ENCODE data around the gene ACOT7.

Gene ACOT7

DNA sequence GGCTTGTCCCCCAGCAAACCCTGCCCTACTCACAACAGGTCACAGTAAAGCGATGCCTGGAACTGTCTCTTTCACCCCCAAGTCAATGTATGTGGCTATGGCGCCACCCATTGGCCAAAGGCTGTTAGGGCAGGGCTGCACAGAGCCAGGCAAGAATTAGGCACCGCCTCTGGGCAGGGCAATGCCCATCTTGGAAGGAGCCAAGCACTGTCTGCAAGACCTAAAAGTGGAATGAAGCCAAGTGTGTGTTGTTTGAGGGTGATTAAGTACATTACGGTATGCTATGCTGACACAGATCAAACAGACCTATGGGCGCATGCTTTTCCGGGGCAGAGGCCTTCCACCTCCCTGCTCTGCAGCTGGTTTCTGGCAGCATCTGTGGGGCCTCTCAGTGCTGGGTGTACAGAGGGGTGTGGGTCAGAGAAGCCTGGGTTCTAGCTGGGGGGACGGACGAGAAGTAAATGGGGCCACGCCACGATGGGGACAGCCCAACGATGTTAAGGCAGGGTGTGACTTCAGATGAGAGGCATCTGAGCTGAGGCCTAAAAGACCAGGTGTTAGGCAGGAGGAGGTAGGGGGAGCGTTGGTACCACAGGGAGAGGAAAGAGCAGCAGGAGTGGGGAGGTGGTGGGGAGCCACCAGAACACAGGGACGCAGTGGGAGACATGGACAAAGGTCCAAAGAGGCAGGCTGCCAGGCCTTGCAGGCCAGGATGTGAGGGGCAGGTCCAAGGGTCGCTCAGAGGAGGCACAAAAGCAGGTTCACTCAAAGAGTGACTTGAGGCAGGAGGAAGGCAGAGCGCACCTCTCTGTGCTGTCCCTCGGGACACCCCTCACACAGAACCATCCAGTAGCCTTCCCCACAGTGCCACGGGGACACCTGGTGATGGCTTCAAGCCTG is 49.8 kb downstream of the ACOT7 start:
- DNase-seq (ENCODE audit: low read depth) = no peak

DNA sequence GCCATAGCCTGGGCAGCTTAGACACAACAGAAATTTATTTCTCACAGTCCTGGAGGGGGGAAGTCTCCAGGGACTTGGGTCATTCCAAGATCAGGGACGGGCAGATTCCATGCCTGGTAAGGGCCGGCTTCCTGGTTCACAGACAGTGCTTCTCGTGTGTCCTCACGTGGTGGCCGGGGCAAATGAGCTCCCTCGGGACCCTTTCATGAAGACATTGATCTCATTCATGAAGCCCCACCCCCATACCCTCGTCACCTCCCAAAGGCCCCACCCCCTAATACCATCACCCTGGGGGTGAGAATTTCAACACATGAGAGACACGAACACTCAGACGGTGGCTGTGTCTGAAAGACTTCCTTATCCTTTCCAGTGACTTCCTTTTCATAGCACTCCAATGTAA is 51.5 kb downstream of the ACOT7 start:
- no peak for DNase-seq (ENCODE audit: low read depth)

GRCh38 chr1:6338695-6339094 is 54.9 kb downstream of the ACOT7 start:
- no peak for DNase-seq (ENCODE audit: low read depth)

DNA sequence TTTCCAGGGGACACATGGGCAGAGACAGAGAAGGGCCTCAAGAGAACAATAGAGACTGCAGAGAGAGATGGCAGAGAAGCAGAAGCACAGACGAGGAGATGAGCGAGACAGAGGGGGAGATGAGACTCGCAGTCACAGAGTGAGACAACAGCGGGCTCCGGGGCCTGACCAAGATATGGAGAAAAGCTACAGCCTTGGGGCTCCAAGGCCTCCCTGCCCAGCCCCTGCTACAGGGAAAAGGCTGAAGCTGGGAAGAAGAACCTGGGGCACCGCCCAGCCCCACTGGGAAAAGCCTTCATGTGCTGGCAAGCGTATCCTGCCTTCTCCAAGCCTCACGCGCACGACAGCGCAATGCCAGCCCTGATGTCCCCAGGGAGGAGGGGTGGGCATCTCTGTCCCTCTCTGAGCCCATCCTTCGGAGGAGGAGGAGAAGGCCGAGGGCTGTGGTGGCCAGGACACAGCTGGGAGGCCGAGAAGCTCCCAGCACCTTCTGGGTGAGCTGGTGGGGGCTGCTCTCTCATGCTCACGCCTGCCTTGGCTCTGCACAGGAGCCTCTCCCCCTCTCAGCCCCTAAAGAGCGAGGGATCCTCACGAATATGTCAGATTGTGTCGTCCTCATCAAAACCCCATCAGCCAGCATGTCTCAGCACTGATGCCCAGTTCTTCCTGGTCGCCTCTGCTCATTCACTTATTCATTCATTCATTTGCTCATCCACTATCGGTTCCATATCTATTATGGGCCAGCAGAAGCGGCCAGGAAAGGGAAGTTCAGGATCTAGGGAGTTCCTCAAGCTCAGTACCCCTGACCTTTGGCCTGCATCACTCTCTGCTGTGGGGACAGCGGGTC is 56.6 kb downstream of the ACOT7 start:
- no peak for DNase-seq (ENCODE audit: low read depth)

- no peak for DNase-seq (ENCODE audit: low read depth)
Observed at GRCh38 chr1:6334261-6334993, 59.1 kb downstream of the ACOT7 start.

- no peak for DNase-seq (ENCODE audit: low read depth)
Observed at GRCh38 chr1:6332821-6333220, 60.7 kb downstream of the ACOT7 start.

DNA sequence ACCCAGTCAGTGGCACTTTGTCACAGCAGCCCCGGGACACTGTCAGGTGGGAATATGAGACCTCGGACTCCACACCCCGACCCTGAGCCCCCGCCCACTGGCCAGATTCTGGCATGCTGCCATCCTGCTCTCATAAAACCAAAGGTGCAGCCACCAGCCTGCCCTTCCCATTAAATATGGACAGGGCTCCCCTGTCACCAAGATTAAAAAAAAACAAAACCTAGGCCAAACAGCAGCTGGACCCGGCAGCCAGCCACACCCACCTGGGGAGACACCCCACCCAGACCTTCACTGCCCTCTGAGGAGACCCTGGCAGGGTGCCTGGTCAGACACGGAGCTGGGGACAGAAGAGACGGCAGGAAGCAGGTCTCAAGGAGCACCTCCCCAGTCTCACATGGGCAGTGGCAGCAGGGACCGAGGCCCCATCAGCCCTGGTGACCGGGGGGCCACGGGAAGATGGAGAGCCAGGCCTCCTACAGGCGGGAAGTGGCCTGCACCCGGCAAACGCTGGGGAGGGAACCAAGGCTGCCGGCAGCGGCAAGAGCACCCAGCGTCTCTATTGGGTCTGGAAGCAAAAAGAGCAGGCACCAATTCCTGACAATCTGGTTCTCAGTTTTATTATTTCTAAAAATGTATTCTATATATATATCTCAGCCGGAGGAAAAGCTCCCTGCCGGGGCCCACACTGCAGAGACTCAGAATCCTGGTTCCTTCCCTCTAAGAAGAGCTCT is 61.9 kb downstream of the ACOT7 start:
- DNase-seq (ENCODE audit: low read depth) = no peak

DNA sequence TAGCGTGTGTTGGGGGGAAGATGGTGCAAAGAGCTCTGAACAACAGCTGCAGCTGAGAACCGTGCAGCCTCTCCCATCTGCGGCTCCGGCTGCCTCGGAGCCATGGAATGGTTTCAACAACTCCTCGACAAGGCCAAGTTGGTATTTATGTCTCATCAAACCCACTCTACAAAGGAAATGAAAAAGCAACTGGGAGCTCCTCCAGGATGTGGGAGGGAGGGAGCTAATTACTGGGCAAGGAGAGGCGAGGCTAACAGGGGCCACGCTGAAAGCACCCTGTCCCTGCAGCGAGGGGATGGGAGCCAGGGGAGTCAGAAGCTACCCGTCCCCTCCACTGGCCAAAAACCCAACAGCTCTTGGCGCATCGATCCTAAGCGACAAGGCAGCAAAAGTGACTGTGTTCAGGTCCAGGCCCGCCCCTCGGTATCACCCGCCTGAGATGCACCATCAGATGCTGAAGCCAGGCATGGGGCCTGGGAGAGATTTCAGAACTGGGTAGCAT is 63.1 kb downstream of the ACOT7 start:
- peak; percentile 11 for DNase-seq (ENCODE audit: low read depth)

GRCh38 chr1:6329851-6330250 is 63.7 kb downstream of the ACOT7 start:
- no peak for DNase-seq (ENCODE audit: low read depth)

DNA sequence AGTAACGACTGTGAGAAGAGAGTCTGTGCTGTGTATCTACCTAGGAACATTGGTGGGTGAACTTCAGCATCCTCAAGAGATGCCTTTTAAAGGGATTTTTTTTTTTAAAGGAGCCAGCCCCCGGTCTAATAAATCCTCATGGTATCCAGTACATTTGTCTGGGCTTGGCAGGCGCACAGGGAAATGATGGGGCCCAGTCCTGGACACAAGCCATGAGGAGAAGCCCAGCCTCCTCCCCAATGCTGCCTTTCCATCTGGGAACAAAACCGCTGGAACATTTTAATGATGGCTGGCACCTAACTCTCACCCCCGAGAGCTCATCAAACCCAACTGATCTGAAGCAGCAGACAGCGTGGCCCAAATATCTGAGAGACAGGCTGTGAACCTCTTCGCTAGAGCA is 64.2 kb downstream of the ACOT7 start:
- DNase-seq (ENCODE audit: low read depth) = no peak

GRCh38 chr1:6328696-6329095 is 64.9 kb downstream of the ACOT7 start:
- no peak for DNase-seq (ENCODE audit: low read depth)

- DNase-seq (ENCODE audit: low read depth) = no peak
Observed at GRCh38 chr1:6328091-6328490, 65.5 kb downstream of the ACOT7 start.

GRCh38 chr1:6325482-6325881 is 68.1 kb downstream of the ACOT7 start:
- no peak for DNase-seq (ENCODE audit: low read depth)

- no peak for DNase-seq (ENCODE audit: low read depth)
Observed at GRCh38 chr1:6322161-6322560, 71.4 kb downstream of the ACOT7 start.

- DNase-seq (ENCODE audit: low read depth) = no peak
Observed at GRCh38 chr1:6321205-6321604, 72.4 kb downstream of the ACOT7 start.

DNA sequence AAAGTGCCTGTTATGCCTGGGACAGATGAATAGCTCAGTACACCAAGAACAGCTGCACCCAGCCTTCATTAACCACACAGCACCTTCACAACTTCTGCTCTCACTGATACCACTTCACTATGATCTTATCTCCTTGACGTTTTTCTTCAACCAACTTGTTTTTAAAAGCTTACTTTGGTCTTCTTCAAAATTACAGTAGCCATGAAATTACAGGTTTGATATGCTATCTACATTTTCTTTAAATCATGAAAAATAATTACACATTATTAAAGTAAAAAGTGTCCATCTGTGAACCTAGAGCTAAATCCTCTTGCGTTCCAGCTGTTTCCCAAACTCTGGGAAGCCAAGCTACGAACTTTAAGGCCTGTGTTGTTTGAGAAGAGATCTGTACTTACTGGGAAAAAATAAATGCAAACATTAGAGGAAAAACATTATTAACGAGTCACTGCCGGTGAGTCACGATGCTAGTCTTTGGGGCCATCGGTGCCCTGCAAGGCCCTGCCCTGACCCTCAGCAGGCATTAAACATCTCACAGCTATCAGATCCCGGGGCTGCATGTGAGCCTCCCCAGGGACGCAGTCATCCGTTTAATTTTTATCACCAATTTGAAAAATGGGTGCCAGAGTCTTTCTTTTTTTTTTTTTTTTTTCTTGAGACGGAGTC is 76.3 kb downstream of the ACOT7 start:
- DNase-seq (ENCODE audit: low read depth) = peak; percentile 6

DNA sequence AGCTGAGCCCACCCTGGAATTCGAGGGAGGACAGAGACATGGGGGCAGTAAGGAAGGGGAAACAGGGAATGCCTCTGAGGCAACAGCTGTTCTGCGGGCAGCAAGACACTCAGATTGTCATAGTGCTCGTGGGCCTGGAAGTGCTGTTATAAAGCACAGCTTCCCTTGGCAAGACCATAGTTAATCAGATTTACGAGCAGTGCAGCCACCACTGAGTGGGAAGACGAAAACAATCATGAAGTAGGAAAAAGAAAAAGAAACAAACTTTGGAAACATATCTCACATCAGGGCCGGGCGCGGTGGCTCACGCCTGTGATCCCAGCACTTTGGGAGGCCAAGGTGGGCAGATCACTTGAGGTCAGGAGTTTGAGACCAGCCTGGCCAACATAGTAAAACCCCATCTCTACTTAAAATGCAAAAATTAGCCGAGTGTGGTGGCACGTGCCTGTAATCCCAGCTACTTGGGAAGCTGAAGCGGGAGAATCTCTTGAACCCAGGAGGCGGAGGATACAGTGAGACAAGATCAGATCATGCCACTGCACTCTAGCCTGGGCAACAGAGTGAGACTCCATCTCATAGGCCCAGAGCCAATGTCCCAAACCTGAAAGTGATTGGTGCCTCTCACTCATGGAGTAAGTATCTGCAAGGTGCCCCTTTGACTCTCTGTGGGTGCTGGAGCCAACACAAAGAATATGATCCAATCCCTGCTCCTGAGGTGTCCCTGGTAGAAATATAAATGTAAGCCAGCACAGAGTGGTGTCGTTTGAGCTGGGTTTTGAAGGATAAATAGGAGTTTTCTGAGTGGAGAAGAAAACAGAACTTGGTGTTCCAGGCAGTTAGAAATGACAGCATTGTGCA is 77.1 kb downstream of the ACOT7 start:
- DNase-seq (ENCODE audit: low read depth) = no peak

DNA sequence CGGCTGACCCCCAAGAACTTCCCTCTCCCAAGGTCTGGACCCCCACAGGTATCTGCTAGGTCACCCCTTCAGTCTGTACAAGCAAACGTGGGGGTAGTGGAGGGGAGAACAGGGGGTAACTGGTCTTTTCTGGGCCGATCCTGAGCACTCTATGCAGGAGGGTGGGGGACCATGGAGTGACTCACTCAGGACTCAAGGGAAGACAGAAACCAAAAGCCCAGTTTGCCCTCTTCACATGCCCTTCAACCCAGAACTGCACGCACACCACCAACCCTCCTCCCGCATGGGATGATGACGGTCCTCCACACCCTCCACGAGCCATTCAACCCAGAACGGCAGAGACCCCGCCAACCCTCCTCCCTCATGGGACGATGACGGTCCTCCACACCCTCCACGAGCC is 79.1 kb downstream of the ACOT7 start:
- no peak for DNase-seq (ENCODE audit: low read depth)

GRCh38 chr1:6313393-6314200 is 80.0 kb downstream of the ACOT7 start:
- DNase-seq (ENCODE audit: low read depth) = no peak
